ENCODE results near the gene PYDC1. TPM values are rescaled to one million over a fixed set of nuclear protein-coding genes. Genes with fewer than 3 reads are reported as not detected.

PYDC1 gene
- total RNA-seq, 1 experiment from 2014 or later: not detected

DNA sequence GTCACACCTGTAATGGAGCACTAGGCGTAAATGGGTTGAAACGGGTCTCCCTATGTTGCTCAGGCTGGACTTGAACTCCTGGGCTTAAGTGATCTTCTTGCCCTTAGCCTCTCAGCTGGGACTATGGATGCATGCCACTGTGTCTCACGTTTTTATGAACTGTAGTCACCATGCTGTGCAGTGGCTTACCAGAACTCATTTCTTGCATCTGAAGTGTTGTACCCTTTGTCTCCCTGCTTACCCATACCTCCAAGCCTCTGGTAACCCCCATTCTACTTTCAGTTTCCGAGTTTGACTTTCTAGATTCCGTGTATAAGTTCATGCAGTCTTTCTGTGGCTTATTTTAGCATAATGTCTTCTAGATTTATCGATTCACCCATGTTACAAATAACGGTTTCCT is 22.0 kb downstream of the PYDC1 start:
- Mint-ChIP-seq H3K4me1 (ENCODE audit: low read depth, unreplicated experiment) (peaks cover 23% of the 10 kb centered on the region), H3K4me3 (ENCODE audit: unreplicated experiment) (no peak overlapping the region), H3K27ac (ENCODE audit: unreplicated experiment) (no peak overlapping the region), H3K36me3 (ENCODE audit: insufficient read depth, unreplicated experiment) (peaks cover 92% of the 10 kb centered on the region), H3K9me3 (ENCODE audit: unreplicated experiment) (no peaks in the 10 kb centered on the region), H3K27me3 (ENCODE audit: insufficient read depth, unreplicated experiment) (no peaks in the 10 kb centered on the region)
- Histone ChIP-seq H3K4me3 (ENCODE audit: low read depth, low read length) (no peak overlapping the region), H3K4me1 (no peaks in the 10 kb centered on the region; the same call in 1 of the 2 replicates), H3K9me3 (no peaks in the 10 kb centered on the region), H3K27me3 (replicated peaks; ENCODE audit: control insufficient read depth, insufficient read depth, low read length) (no peaks in the 10 kb centered on the region), H3K36me3 (ENCODE audit: control insufficient read depth, insufficient read depth, low read length) (peaks cover 5% of the 10 kb centered on the region)
- intact Hi-C loops (cut with micrococcal nuclease; ENCODE audit: unreplicated experiment): no loop called here
- TF ChIP-seq, protein P1, sequence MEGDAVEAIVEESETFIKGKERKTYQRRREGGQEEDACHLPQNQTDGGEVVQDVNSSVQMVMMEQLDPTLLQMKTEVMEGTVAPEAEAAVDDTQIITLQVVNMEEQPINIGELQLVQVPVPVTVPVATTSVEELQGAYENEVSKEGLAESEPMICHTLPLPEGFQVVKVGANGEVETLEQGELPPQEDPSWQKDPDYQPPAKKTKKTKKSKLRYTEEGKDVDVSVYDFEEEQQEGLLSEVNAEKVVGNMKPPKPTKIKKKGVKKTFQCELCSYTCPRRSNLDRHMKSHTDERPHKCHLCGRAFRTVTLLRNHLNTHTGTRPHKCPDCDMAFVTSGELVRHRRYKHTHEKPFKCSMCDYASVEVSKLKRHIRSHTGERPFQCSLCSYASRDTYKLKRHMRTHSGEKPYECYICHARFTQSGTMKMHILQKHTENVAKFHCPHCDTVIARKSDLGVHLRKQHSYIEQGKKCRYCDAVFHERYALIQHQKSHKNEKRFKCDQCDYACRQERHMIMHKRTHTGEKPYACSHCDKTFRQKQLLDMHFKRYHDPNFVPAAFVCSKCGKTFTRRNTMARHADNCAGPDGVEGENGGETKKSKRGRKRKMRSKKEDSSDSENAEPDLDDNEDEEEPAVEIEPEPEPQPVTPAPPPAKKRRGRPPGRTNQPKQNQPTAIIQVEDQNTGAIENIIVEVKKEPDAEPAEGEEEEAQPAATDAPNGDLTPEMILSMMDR (IDR thresholded peaks at IDR 0.05; ENCODE audit: insufficient read depth in 1 of 2, low read depth in 1 of 2, low read length in 1 of 2, severe bottlenecking in 1 of 2, unreplicated experiment in 1 of 2): no peak
- CTCF ChIA-PET: no interaction called here
- no TSS peak for BruUV-seq (replicated peaks)
- no peak for DNase-seq
- POLR2A ChIA-PET: no interaction called here

DNA sequence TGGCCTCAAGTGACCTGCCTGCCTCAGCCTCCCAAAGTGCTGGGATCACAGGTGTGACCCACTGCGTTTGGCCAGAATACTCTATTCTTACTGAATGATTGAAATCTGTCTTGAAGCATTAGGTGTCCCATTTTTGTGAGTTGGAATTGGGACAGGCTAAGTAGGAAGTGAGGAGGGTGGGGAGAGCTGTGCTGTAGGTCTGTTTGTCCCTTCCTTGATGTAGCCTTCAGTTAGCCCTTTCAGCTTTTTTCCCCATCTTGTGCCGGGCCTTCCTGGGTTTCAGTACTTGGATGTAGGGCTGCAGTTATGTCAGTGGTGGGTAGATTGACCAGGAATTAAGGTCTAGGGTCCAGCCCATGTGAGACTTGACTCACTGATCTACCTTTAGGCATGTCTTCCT is 23.1 kb downstream of the PYDC1 start:
- CTCF ChIA-PET: no interaction called here

GRCh38 chr16:31192856-31193642 is 23.9 kb downstream of the PYDC1 start:
- no peaks in the 10 kb centered on the region for H3K9me3 Mint-ChIP-seq (ENCODE audit: unreplicated experiment)
- TF ChIP-seq, protein P1 (IDR thresholded peaks at IDR 0.05; ENCODE audit: insufficient read depth in 1 of 2, low read depth in 1 of 2, low read length in 1 of 2, severe bottlenecking in 1 of 2, unreplicated experiment in 1 of 2): no peak
- peaks cover 92% of the 10 kb centered on the region for H3K36me3 Mint-ChIP-seq (ENCODE audit: insufficient read depth, unreplicated experiment)
- H3K4me1 Mint-ChIP-seq (ENCODE audit: low read depth, unreplicated experiment): peaks cover 8% of the 10 kb centered on the region
- no peak for DNase-seq
- Histone ChIP-seq H3K36me3 (ENCODE audit: control insufficient read depth, insufficient read depth, low read length) (peaks cover 8% of the 10 kb centered on the region), H3K4me3 (ENCODE audit: low read depth, low read length) (no peak overlapping the region), H3K9me3 (no peaks in the 10 kb centered on the region), H3K4me1 (no peaks in the 10 kb centered on the region), H3K27me3 (replicated peaks; ENCODE audit: control insufficient read depth, insufficient read depth, low read length) (no peaks in the 10 kb centered on the region)
- POLR2A ChIA-PET: no interaction called here
- H3K27ac Mint-ChIP-seq (ENCODE audit: unreplicated experiment): no peak overlapping the region
- BruUV-seq (replicated peaks): no TSS peak
- H3K4me3 Mint-ChIP-seq (ENCODE audit: unreplicated experiment): no peak overlapping the region
- CTCF ChIA-PET: no interaction called here
- intact Hi-C loops (cut with micrococcal nuclease; ENCODE audit: unreplicated experiment): no loop called here
- H3K27me3 Mint-ChIP-seq (ENCODE audit: insufficient read depth, unreplicated experiment): no peaks in the 10 kb centered on the region

More for the DNA sequence above, 23.1 kb downstream of the PYDC1 start:
- Histone ChIP-seq H3K36me3 (ENCODE audit: control insufficient read depth, insufficient read depth, low read length) (peaks cover 8% of the 10 kb centered on the region), H3K4me1 (no peaks in the 10 kb centered on the region), H3K27me3 (replicated peaks; ENCODE audit: control insufficient read depth, insufficient read depth, low read length) (no peaks in the 10 kb centered on the region), H3K9me3 (no peaks in the 10 kb centered on the region), H3K4me3 (ENCODE audit: low read depth, low read length) (no peak overlapping the region)
- Mint-ChIP-seq H3K4me1 (ENCODE audit: low read depth, unreplicated experiment) (peaks cover 16% of the 10 kb centered on the region), H3K36me3 (ENCODE audit: insufficient read depth, unreplicated experiment) (peaks cover 92% of the 10 kb centered on the region), H3K4me3 (ENCODE audit: unreplicated experiment) (no peak overlapping the region), H3K27ac (ENCODE audit: unreplicated experiment) (no peak overlapping the region), H3K27me3 (ENCODE audit: insufficient read depth, unreplicated experiment) (no peaks in the 10 kb centered on the region), H3K9me3 (ENCODE audit: unreplicated experiment) (no peaks in the 10 kb centered on the region)
- POLR2A ChIA-PET: no interaction called here
- no TSS peak for BruUV-seq (replicated peaks)
- intact Hi-C loops (cut with micrococcal nuclease; ENCODE audit: unreplicated experiment): no loop called here
- no peak for DNase-seq
- TF ChIP-seq, protein P1 (IDR thresholded peaks at IDR 0.05; ENCODE audit: insufficient read depth in 1 of 2, low read depth in 1 of 2, low read length in 1 of 2, severe bottlenecking in 1 of 2, unreplicated experiment in 1 of 2): no peak

Measured in Caco-2 (cell line).